K562 (cell line): Measurements from ENCODE around the gene RBKS. TPM values are rescaled to one million over a fixed set of nuclear protein-coding genes. Genes with fewer than 3 reads are reported as not detected.

Experiments used
- ATF1 ChIP-seq, 2 experiments: fragments of 450-650 bp in 1 of 2; IDR thresholded peaks; 2 replicates each; pipeline ENCODE4 v1.6.1; 2016; ENCODE audit warnings: missing compliant biosample characterization in 1 of 2, missing genetic modification characterization in 1 of 2
- CBFA2T3 ChIP-seq: fragments of 450-650 bp; IDR thresholded peaks from 2 replicates; pipeline ENCODE4 v1.6.1; 2017
- CCAR2 ChIP-seq: fragments of 200-400 bp; formaldehyde crosslinking; IDR thresholded peaks from 2 replicates; pipeline ENCODE4 v1.6.1; 2017; ENCODE audit warnings: mild to moderate bottlenecking, low read depth, low read length
- CEBPB ChIP-seq: fragments of 450-650 bp; IDR thresholded peaks from 2 replicates; pipeline ENCODE4 v1.6.1; 2016; ENCODE audit warnings: missing genetic modification characterization, missing compliant biosample characterization
- CEBPG ChIP-seq, 3 experiments: fragments of 200-800 bp in 1 of 3; sonication (Bioruptor generic) in 1 of 3; sonication (generic) in 1 of 3; formaldehyde crosslinking in 1 of 3; IDR thresholded peaks in 2 of 3; conservative IDR thresholded peaks in 1 of 3; 2 replicates each; pipeline versions ENCODE4 v1.6.1 to v1.8.0; 2016 to 2022; ENCODE audit warnings: missing compliant biosample characterization in 2 of 3, missing genetic modification characterization in 2 of 3, mild to moderate bottlenecking in 1 of 3, missing genetic modification reagents in 1 of 3
- FOXJ3 ChIP-seq: sonication (generic); formaldehyde crosslinking; IDR thresholded peaks from 2 replicates; pipeline ENCODE4 v1.4.0; 2020; ENCODE audit warnings: mild to moderate bottlenecking, missing genetic modification reagents
- HDAC3 ChIP-seq: fragments of 450-650 bp; IDR thresholded peaks from 2 replicates; pipeline ENCODE4 v1.6.1; 2018; ENCODE audit warnings: borderline replicate concordance, mild to moderate bottlenecking, moderate library complexity; ENCODE audit not compliant: partially characterized antibody
- KLF13 ChIP-seq: fragments of 450-650 bp; IDR thresholded peaks from 2 replicates; pipeline ENCODE4 v1.6.1; 2016; ENCODE audit warnings: missing genetic modification characterization, low read depth, mild to moderate bottlenecking, missing compliant biosample characterization, moderate library complexity, borderline replicate concordance
- MTF1 ChIP-seq: fragments of 250-450 bp; sonication (Bioruptor Pico); IDR thresholded peaks from 2 replicates; pipeline ENCODE4 v1.9.0; 2021; ENCODE audit warnings: moderate library complexity, mild to moderate bottlenecking, inconsistent platforms, borderline replicate concordance
- NR3C1 ChIP-seq: sonication (generic); formaldehyde crosslinking; IDR thresholded peaks from 2 replicates; pipeline ENCODE4 v1.8.1; 2022; ENCODE audit warnings: missing genetic modification reagents
- POLR2B ChIP-seq: fragments of 450-650 bp; IDR thresholded peaks from 2 replicates; pipeline ENCODE4 v1.6.1; 2018; ENCODE audit warnings: low read depth; ENCODE audit not compliant: partially characterized antibody
- POLR2G ChIP-seq: fragments of 200-400 bp; formaldehyde crosslinking; IDR thresholded peaks from 2 replicates; pipeline ENCODE4 v1.6.1; 2017; ENCODE audit warnings: low read depth, mild to moderate bottlenecking, antibody characterized with exemption, low read length, moderate library complexity
- PRDM10 ChIP-seq: fragments of 450-650 bp; IDR thresholded peaks from 2 replicates; pipeline ENCODE4 v1.6.1; 2018; ENCODE audit not compliant: partially characterized antibody
- PREB ChIP-seq: sonication (generic); formaldehyde crosslinking; IDR thresholded peaks from 2 replicates; pipeline ENCODE4 v1.8.1; 2023; ENCODE audit warnings: mild to moderate bottlenecking, missing genetic modification reagents
- SRF ChIP-seq, 2 experiments: fragments of 250-450, 450-650 bp in 1 of 2; sonication (Bioruptor Pico) in 1 of 2; sonication (generic) in 1 of 2; formaldehyde crosslinking; IDR thresholded peaks; 2 replicates each; pipeline versions ENCODE4 v1.5.0 to v1.5.1; 2020 to 2022; ENCODE audit warnings: mild to moderate bottlenecking in 1 of 2, missing genetic modification reagents in 1 of 2
- ZEB2 ChIP-seq: fragments of 450-650 bp; IDR thresholded peaks from 2 replicates; pipeline ENCODE4 v1.6.1; 2016
- ZNF197 ChIP-seq: fragments of 200-800 bp; sonication (Bioruptor generic); IDR thresholded peaks from 2 replicates; pipeline ENCODE4 v1.6.1; 2016; ENCODE audit warnings: low read depth, missing genetic modification characterization, missing compliant biosample characterization
- ZNF436 ChIP-seq: fragments of 250-450, 450-650 bp; sonication (Bioruptor Pico); formaldehyde crosslinking; IDR thresholded peaks from 2 replicates; pipeline ENCODE4 v1.7.0; 2020; ENCODE audit warnings: mild to moderate bottlenecking
- ZNF551 ChIP-seq: fragments of 250-450 bp; sonication (Bioruptor Pico); IDR thresholded peaks from 2 replicates; pipeline ENCODE4 v1.5.0; 2021; ENCODE audit warnings: mild to moderate bottlenecking, moderate library complexity
- polyA plus RNA-seq, 8 experiments: library from polyadenylated mRNA; depleted of rRNA in 4 of 8; stranded (reverse) in 5 of 8; unstranded in 3 of 8; fragments of >200 nt; fragmentation: Nextera tagmentation in 2 of 8; fragmentation: Illumina TruSeq in 1 of 8; extraction: Ambion mirVana in 2 of 8; extraction: Trizol in 1 of 8; gene quantifications; 2 replicates each; pipeline versions ENCODE4 v1.2.1 to v1.2.3, GENCODE V29; 2011 to 2014; ENCODE audit warnings: inconsistent platforms in 1 of 8, missing spikeins in 1 of 8
- total RNA-seq, 7 experiments: library from RNA; depleted of rRNA in 6 of 7; stranded (reverse); fragments of >200 nt in 6 of 7; fragmentation: Illumina TruSeq in 2 of 7; extraction: Trizol in 2 of 7; gene quantifications; 2 replicates each; pipeline versions ENCODE4 v1.2.1 to v1.2.3, GENCODE V29; 2011 to 2021; ENCODE audit warnings: low replicate concordance in 1 of 7
- TF ChIP-seq, protein P1 (sequence below): fragments of 200-800 bp; sonication (Bioruptor generic); IDR thresholded peaks from 2 replicates; pipeline ENCODE4 v1.6.1; 2017; ENCODE audit warnings: missing genetic modification characterization, missing compliant biosample characterization
- TF ChIP-seq, protein P2 (sequence below): fragments of 250-450 bp; sonication (Bioruptor Pico); IDR thresholded peaks from 2 replicates; pipeline ENCODE4 v1.8.0; 2022; ENCODE audit warnings: moderate library complexity, mild to moderate bottlenecking, inconsistent platforms

RBKS gene
- total and polyA plus RNA-seq, 9 of the 15 experiments (the other 6 are each of a cell fraction or from before 2014, with no cell fraction given) = 0.06 to 0.39 (median 0.19) TPM

DNA sequence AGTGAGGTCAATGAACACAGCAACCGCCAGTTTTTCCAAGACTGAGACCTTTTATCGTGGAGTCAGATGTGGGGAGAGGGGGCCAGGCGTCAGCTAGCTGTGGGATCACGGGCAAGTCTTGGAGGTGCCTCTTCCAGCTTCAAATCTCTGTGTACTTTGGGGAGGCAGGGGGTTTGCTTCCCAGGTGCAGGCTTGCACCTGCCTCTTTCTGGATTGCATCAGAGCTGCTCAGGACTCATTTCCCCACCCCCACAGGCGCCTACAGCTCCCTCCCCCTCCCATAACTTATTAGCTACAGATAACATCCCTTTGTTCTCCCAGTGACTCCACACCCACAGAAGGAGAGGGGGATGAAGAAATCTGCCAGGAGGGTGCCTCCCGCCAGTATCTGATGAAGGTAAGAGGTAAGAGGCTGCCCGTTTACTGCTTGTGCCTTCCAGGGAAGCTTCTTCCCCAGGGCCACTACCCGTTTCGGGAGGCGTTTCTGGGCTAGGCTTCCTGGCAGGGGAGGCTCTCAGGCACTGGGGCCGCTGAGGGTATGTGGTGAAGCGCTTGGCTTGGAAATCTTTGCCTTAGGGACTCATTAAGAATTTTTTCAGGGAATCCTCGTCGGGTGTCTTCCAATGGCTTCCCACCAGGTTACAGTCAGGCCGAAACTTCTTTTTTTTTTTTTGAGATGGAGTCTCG is 137.5 kb downstream of the RBKS start (continued):
- TF ChIP-seq ZNF436 (no peak), SRF (CRISPR knock-in tag; IDR thresholded peaks at IDR 0.05) (0 out of 4 replicates have a peak, but pooled peaks of 1 of the 2 experiments have one; percentile 14), NR3C1 (no peak), PREB (CRISPR knock-in tag) (no peak), CEBPB (peak; percentile 67), POLR2G (peak; percentile 68), CBFA2T3 (peak; percentile 22; the same call in 1 of the 2 replicates), POLR2B (peak; percentile 42), ATF1 (CRISPR knock-in tag; IDR thresholded peaks at IDR 0.05) (no peak), ATF1 (tag; IDR thresholded peaks at IDR 0.05) (peak; percentile 33; the same call in 1 of the 2 replicates), KLF13 (no peak), FOXJ3 (CRISPR knock-in tag) (no peak), CCAR2 (no peak), MTF1 (CRISPR knock-in tag) (no peak), PRDM10 (peak; percentile 60), CEBPG (CRISPR knock-in tag; IDR thresholded peaks at IDR 0.05) (peak; percentile 86), CEBPG (tag; conservative IDR thresholded peaks at IDR 0.05 in 1 of 2, IDR thresholded peaks at IDR 0.05 in 1 of 2) (peak; percentile 79 to 95), ZEB2 (peak; percentile 83; the same call in 1 of the 2 replicates), HDAC3 (peak; percentile 28), ZNF551 (CRISPR knock-in tag) (no peak), ZNF197 (CRISPR knock-in tag) (peak; percentile 74; the same call in 1 of the 2 replicates)
- TF ChIP-seq, protein P1, sequence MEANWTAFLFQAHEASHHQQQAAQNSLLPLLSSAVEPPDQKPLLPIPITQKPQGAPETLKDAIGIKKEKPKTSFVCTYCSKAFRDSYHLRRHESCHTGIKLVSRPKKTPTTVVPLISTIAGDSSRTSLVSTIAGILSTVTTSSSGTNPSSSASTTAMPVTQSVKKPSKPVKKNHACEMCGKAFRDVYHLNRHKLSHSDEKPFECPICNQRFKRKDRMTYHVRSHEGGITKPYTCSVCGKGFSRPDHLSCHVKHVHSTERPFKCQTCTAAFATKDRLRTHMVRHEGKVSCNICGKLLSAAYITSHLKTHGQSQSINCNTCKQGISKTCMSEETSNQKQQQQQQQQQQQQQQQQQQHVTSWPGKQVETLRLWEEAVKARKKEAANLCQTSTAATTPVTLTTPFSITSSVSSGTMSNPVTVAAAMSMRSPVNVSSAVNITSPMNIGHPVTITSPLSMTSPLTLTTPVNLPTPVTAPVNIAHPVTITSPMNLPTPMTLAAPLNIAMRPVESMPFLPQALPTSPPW (CRISPR knock-in tag) = peak; percentile 77
- TF ChIP-seq, protein P2, sequence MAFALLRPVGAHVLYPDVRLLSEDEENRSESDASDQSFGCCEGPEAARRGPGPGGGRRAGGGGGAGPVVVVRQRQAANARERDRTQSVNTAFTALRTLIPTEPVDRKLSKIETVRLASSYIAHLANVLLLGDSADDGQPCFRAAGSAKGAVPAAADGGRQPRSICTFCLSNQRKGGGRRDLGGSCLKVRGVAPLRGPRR = no peak
